Vagina (tissue), 2 donors: ENCODE data around the gene SDK2. TPM values are rescaled to one million over a fixed set of nuclear protein-coding genes. Genes with fewer than 3 reads are reported as not detected.

Experiments used
- DNase-seq, 2 donors: peaks; one replicate each; pipeline ENCODE4 v3.0.0-alpha.2; 2017; ENCODE audit errors: extremely low spot score in 2 of 2
- H3K27ac ChIP-seq: fragments of 200-600 bp; sonication (generic); one replicate; pipeline ENCODE4 v1.5.1; 2019
- H3K27me3 ChIP-seq: fragments of 200-600 bp; sonication (generic); one replicate; pipeline ENCODE4 v1.5.1; 2019
- H3K36me3 ChIP-seq, 2 donors: fragments of 200-600 bp; sonication (generic); one replicate each; pipeline ENCODE4 v1.5.1; 2017 to 2019
- H3K4me1 ChIP-seq: fragments of 200-600 bp; sonication (generic); one replicate; pipeline ENCODE4 v1.5.1; 2019
- H3K4me3 ChIP-seq, 2 donors: fragments of 200-600 bp; sonication (generic); 1 replicate in 1 of 2; 2 replicates in 1 of 2; pipeline ENCODE4 v1.5.1; 2016 to 2019
- H3K9me3 ChIP-seq: fragments of 200-600 bp; sonication (generic); one replicate; pipeline ENCODE4 v1.5.1; 2019
- CTCF ChIP-seq, 3 experiments: fragments of 450-650 bp in 2 of 3; fragments of 200-600 bp in 1 of 3; sonication (generic) in 1 of 3; IDR thresholded peaks; one replicate each; pipeline ENCODE4 v1.5.1; 2017 to 2019; ENCODE audit warnings: antibody characterized with exemption in 3 of 3, mild to moderate bottlenecking in 2 of 3, moderate library complexity in 2 of 3
- POLR2A ChIP-seq, 2 donors: fragments of 450-650 bp; IDR thresholded peaks; one replicate each; pipeline ENCODE4 v1.6.1; 2017; ENCODE audit warnings: antibody characterized with exemption in 2 of 2, mild to moderate bottlenecking in 2 of 2, moderate library complexity in 2 of 2
- POLR2AphosphoS5 ChIP-seq, 2 donors: sonication (generic); formaldehyde crosslinking; IDR thresholded peaks; one replicate each; pipeline ENCODE4 v1.9.0; 2017; ENCODE audit warnings: antibody characterized with exemption in 2 of 2, mild to moderate bottlenecking in 2 of 2, low read depth in 1 of 2; ENCODE audit not compliant: insufficient read depth in 1 of 2
- intact Hi-C: fragments of 100-400 bp; cut with DNase I; formaldehyde crosslinking; loops from one replicate; pipeline ENCODE4 v1.15.1; 2023
- total RNA-seq: library from RNA; depleted of rRNA; stranded (reverse); fragments of >200 nt; gene quantifications from one replicate; pipeline ENCODE4 v1.2.3, GENCODE V29; 2016

SDK2 gene
- total RNA-seq, 1 donor from 2014 or later, result 1.7 TPM

DNA sequence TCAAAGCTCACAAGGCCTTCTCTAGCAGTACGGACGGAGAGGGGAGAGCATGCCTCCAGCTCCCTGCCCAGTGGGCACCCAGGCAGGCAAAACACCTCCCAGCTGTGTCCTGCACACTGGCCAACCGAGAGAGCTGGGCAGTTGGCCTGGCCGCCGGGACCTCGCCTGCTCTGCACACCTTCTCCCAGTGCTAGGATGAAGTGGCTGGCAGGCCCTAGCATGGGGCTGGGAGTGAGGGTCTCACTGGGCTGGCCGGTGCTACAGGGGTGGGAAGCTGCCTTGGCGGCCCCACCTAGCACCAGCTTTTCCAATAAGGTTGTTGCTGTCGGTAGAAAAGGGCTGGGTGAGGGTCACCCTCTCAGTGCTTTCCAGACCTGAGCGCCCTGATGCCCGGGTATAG is 60.2 kb downstream of the SDK2 start:
- H3K9me3 ChIP-seq, result no peaks in the 10 kb centered on the region
- no peak for TF ChIP-seq CTCF (IDR thresholded peaks at IDR 0.05)
- no peak for TF ChIP-seq POLR2A (IDR thresholded peaks at IDR 0.05)
- no peak for TF ChIP-seq POLR2AphosphoS5 (IDR thresholded peaks at IDR 0.05; ENCODE audit: insufficient read depth in 1 of 2, low read depth in 1 of 2)
- no peaks in the 10 kb centered on the region for H3K36me3 ChIP-seq
- intact Hi-C loops, result no loop called here
- H3K4me1 ChIP-seq, result no peaks in the 10 kb centered on the region
- no peak overlapping the region for H3K4me3 ChIP-seq
- H3K27me3 ChIP-seq, result no peaks in the 10 kb centered on the region
- no peak overlapping the region for H3K27ac ChIP-seq
- DNase-seq, result no peak

DNA sequence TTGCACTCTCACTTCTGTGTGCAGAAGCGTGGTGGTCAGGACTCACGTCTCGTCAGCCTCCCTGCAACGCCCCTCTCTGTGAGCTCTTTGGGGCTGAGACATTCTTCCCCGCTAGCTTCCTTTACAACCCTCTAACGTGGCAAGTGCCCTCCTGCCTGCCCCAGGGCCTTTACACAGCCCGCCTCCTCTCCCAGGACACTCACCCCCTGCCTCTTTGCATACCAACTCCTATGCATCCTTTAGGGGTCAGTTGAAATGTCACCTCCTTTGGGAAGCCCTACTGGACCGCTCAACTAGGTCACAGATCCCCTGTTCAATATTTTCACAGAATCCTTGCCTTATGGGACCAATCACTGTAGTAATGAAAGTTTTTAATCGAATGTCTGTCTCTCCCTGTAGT is 61.4 kb downstream of the SDK2 start:
- Histone ChIP-seq H3K4me3 (no peak overlapping the region), H3K27me3 (no peaks in the 10 kb centered on the region), H3K9me3 (no peaks in the 10 kb centered on the region), H3K27ac (no peak overlapping the region), H3K36me3 (no peaks in the 10 kb centered on the region), H3K4me1 (no peaks in the 10 kb centered on the region)
- intact Hi-C loops, result no loop called here
- no peak for DNase-seq
- TF ChIP-seq CTCF (IDR thresholded peaks at IDR 0.05) (no peak), POLR2A (IDR thresholded peaks at IDR 0.05) (no peak), POLR2AphosphoS5 (IDR thresholded peaks at IDR 0.05; ENCODE audit: insufficient read depth in 1 of 2, low read depth in 1 of 2) (no peak)

- Histone ChIP-seq H3K27ac (no peak overlapping the region), H3K4me1 (no peaks in the 10 kb centered on the region), H3K27me3 (no peaks in the 10 kb centered on the region), H3K9me3 (no peaks in the 10 kb centered on the region), H3K4me3 (no peak overlapping the region), H3K36me3 (no peaks in the 10 kb centered on the region)
- TF ChIP-seq POLR2AphosphoS5 (IDR thresholded peaks at IDR 0.05; ENCODE audit: insufficient read depth in 1 of 2, low read depth in 1 of 2) (no peak), POLR2A (IDR thresholded peaks at IDR 0.05) (no peak), CTCF (IDR thresholded peaks at IDR 0.05) (no peak)
- no peak for DNase-seq
- intact Hi-C loops, result no loop called here
Observed at GRCh38 chr17:73582359-73582758, 61.9 kb downstream of the SDK2 start.

DNA sequence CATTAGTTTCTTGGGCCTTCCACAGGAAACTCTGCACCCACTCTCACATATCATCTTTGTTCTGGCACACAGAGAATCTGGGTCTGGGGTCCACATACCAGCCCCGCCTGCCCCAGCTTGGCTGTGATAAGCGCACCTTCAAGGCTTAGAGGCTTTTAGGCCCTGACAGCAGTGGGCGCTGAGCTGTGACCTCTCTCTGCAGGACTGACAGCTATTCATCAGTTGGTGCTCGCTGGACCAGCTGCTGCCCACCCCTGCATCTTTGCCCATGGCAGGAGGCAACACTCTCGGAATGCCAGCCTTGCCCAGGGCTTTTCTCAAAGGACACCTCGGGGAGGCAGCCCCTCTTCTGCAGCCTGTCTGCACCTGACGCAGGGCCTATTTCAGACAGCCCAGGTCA is 62.9 kb downstream of the SDK2 start:
- Histone ChIP-seq H3K27me3 (no peaks in the 10 kb centered on the region), H3K9me3 (no peaks in the 10 kb centered on the region), H3K27ac (no peak overlapping the region), H3K4me3 (no peak overlapping the region), H3K36me3 (no peaks in the 10 kb centered on the region), H3K4me1 (no peaks in the 10 kb centered on the region)
- intact Hi-C loops, result no loop called here
- no peak for TF ChIP-seq CTCF (IDR thresholded peaks at IDR 0.05)
- TF ChIP-seq POLR2A (IDR thresholded peaks at IDR 0.05), result no peak
- no peak for DNase-seq

GRCh38 chr17:73580073-73580710 is 64.1 kb downstream of the SDK2 start:
- H3K36me3 ChIP-seq, result no peaks in the 10 kb centered on the region
- H3K9me3 ChIP-seq, result no peaks in the 10 kb centered on the region
- TF ChIP-seq POLR2A (IDR thresholded peaks at IDR 0.05), result no peak
- no peak for TF ChIP-seq POLR2AphosphoS5 (IDR thresholded peaks at IDR 0.05; ENCODE audit: insufficient read depth in 1 of 2, low read depth in 1 of 2)
- no peak for TF ChIP-seq CTCF (IDR thresholded peaks at IDR 0.05)
- no peak overlapping the region for H3K4me3 ChIP-seq
- H3K27ac ChIP-seq, result no peak overlapping the region
- DNase-seq, result no peak
- no peaks in the 10 kb centered on the region for H3K27me3 ChIP-seq
- intact Hi-C loops, result no loop called here
- H3K4me1 ChIP-seq, result no peaks in the 10 kb centered on the region
